Loucy (cell line): ENCODE data around the gene PIAS1.

Source experiments
- EZH2phosphoT487 ChIP-seq: fragments of 200-600 bp; IDR thresholded peaks from 2 replicates; pipeline ENCODE4 v1.6.1; 2018; ENCODE audit warnings: antibody characterized with exemption, mild to moderate bottlenecking, moderate library complexity, borderline replicate concordance
- TF ChIP-seq, protein P1 (sequence below): fragments of 200-600 bp; sonication (generic); conservative IDR thresholded peaks from 2 replicates; pipeline ENCODE4 v1.5.1; 2014; ENCODE audit warnings: mild to moderate bottlenecking, antibody characterized with exemption, low read length

DNA sequence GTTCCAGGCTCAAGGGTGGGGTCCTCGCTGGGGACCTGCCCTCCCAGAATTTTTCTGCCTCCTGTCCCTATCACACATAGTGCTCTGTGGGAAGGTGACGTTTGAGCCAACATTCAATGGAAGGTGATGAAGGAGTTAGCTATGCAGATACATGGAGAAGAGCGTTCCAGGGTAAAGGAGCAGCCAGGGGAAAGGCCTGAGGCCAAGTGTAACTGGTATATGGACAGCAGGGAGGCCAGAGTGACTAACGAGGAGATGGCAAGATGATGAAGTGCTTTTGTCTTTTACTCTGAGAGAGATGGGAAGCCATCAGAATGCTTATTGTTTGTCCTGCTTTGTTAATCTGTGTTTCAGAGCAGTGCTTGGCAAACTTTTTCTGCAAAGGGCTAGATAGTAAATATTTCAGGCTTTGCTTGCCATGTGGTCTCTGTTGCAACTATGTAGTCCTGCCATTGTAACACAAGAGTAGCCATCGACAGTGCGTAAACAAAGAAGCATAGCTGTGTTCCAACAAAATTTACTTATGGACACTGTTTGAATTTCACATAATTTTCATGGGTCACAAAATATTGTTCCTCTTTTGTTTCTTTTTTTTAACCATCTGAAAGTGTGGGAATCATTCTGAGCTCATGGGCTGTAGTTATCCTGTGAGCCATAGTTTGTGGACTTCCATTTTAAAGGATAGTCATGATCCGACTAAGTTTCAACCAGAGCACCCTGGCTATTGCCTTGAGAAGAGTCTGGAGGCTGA, 25.8 kb upstream of the PIAS1 start:
- TF ChIP-seq, protein P1, sequence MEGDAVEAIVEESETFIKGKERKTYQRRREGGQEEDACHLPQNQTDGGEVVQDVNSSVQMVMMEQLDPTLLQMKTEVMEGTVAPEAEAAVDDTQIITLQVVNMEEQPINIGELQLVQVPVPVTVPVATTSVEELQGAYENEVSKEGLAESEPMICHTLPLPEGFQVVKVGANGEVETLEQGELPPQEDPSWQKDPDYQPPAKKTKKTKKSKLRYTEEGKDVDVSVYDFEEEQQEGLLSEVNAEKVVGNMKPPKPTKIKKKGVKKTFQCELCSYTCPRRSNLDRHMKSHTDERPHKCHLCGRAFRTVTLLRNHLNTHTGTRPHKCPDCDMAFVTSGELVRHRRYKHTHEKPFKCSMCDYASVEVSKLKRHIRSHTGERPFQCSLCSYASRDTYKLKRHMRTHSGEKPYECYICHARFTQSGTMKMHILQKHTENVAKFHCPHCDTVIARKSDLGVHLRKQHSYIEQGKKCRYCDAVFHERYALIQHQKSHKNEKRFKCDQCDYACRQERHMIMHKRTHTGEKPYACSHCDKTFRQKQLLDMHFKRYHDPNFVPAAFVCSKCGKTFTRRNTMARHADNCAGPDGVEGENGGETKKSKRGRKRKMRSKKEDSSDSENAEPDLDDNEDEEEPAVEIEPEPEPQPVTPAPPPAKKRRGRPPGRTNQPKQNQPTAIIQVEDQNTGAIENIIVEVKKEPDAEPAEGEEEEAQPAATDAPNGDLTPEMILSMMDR: no peak
- no peak for TF ChIP-seq EZH2phosphoT487
